Activated T-cell treated with anti-CD3 and anti-CD28 coated beads, Interleukin-2, amount 50 U/mL, for 72 hours (primary cell): ENCODE results near the gene COL21A1. TPM values are rescaled to one million over a fixed set of nuclear protein-coding genes. Genes with fewer than 3 reads are reported as not detected.

Source experiments
- ATAC-seq, 2 donors: fragments of 150-1000 bp; cut with Tn5 transposase; replicated peaks in 1 of 2; 2 replicates each; pipeline ENCODE4 v1.10.0; 2021; ENCODE audit warnings: moderate library complexity in 2 of 2, mild to moderate bottlenecking in 1 of 2
- DNase-seq, 2 donors: peaks; one replicate each; pipeline ENCODE4 v3.0.0; 2021 to 2022; ENCODE audit warnings: mixed read lengths in 1 of 2
- H3K27ac Mint-ChIP-seq: one replicate; pipeline ENCODE4 v1.8.0; 2022; ENCODE audit warnings: mild to moderate bottlenecking, moderate library complexity, mixed read lengths
- H3K27me3 Mint-ChIP-seq: one replicate; pipeline ENCODE4 v1.8.0; 2022; ENCODE audit warnings: low read depth, mixed read lengths
- H3K36me3 Mint-ChIP-seq, 2 donors: one replicate each; pipeline ENCODE4 v1.8.0; 2022; ENCODE audit warnings: mixed read lengths in 2 of 2, mild to moderate bottlenecking in 1 of 2; ENCODE audit not compliant: insufficient read depth in 2 of 2
- H3K4me1 Mint-ChIP-seq: one replicate; pipeline ENCODE4 v1.8.0; 2022; ENCODE audit warnings: low read depth, mixed read lengths
- H3K4me3 Mint-ChIP-seq, 2 donors: one replicate each; pipeline ENCODE4 v1.8.0; 2022; ENCODE audit warnings: mild to moderate bottlenecking in 2 of 2, mixed read lengths in 2 of 2, moderate library complexity in 2 of 2
- H3K9me3 Mint-ChIP-seq, 2 donors: one replicate each; pipeline ENCODE4 v1.8.0; 2022; ENCODE audit warnings: mixed read lengths in 2 of 2
- total RNA-seq, 2 donors: library from RNA; stranded (reverse); gene quantifications; one replicate each; pipeline ENCODE4 v1.2.3, GENCODE V29; 2022

The COL21A1 gene
- total RNA-seq, 2 donors from 2014 or later: not detected

DNA sequence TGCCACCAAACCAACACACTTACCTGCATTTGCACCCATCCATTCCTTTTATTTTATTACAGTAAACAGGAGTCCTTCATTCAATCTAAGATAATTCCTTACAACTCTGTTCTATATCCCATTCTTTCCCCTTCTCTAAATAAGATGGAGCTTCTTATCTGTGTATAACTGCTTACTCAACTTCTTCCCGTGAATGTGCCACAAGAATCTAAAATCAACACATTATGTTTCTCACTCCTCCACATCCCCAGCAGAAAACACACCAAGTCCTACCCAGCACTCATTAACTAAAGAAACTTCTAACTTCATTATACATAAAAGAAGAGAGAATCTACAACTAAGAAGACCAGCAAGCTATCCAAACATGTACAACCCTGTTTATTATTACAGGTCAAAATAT, 141.1 kb downstream of the COL21A1 start:
- Mint-ChIP-seq H3K27ac (no peak overlapping the region), H3K36me3 (peaks cover 0 to 2% of the 10 kb centered on the region in 2 donors), H3K9me3 (peaks cover 0 to 4% of the 10 kb centered on the region in 2 donors), H3K27me3 (no peaks in the 10 kb centered on the region), H3K4me1 (no peaks in the 10 kb centered on the region), H3K4me3 (no peak overlapping the region)
- ATAC-seq (no peak), DNase-seq (no peak)

DNA sequence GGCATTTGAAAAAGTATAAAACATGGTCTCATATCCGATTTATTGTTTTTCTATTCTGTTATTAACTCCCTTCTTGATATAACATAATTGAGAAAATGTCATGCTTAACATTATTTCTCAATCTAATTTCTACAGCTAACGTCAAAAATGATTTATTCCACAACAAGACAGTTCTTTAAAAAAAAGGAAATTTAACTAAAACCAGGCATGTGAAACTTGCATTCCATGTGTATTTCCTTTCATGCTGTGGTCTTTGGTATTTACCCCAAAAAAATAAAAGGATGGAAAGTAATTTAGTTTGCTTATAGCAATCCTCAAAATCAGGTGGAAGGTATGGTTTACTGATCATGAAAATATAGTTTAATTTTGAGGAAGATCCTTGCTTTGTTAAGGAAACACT, 142.8 kb downstream of the COL21A1 start:
- no peak for ATAC-seq
- peaks cover 4 to 6% of the 10 kb centered on the region in 2 donors for H3K9me3 Mint-ChIP-seq
- H3K27ac Mint-ChIP-seq: no peak overlapping the region
- no peak for DNase-seq
- no peaks in the 10 kb centered on the region for H3K4me1 Mint-ChIP-seq
- no peaks in the 10 kb centered on the region for H3K27me3 Mint-ChIP-seq
- peaks cover 0 to 2% of the 10 kb centered on the region in 2 donors for H3K36me3 Mint-ChIP-seq
- no peak overlapping the region for H3K4me3 Mint-ChIP-seq

- DNase-seq: no peak
- Mint-ChIP-seq H3K4me3 (no peak overlapping the region), H3K27me3 (no peaks in the 10 kb centered on the region), H3K9me3 (peaks cover 6 to 9% of the 10 kb centered on the region in 2 donors), H3K36me3 (peaks cover 0 to 2% of the 10 kb centered on the region in 2 donors), H3K27ac (no peak overlapping the region), H3K4me1 (no peaks in the 10 kb centered on the region)
- ATAC-seq: no peak
Measured at GRCh38 chr6:56102216-56102615, 145.2 kb downstream of the COL21A1 start.

DNA sequence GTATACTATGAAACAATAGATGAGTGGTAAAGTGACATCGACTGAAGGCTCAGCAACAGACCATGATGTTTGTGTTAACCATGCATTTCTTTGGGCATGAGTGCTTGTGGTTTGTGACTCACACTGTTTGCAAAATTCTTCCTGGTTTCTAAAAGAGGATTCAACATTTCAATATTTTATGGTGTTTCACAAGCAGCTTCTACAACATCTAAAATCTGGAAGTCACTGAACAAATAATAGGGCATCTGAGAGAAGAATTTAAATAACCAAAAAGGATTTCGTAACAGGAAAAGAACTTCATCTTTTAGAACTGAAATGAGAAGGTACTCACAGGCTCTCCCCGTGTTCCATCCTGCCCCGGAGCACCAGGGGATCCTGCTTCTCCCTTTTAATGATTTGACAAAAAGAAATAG, 146.2 kb downstream of the COL21A1 start:
- no peak for ATAC-seq
- no peak for DNase-seq
- no peaks in the 10 kb centered on the region for H3K4me1 Mint-ChIP-seq

GRCh38 chr6:56096946-56097621, 150.3 kb downstream of the COL21A1 start:
- H3K27me3 Mint-ChIP-seq: no peaks in the 10 kb centered on the region
- no peak for DNase-seq
- H3K9me3 Mint-ChIP-seq: peaks cover 10 to 22% of the 10 kb centered on the region in 2 donors
- H3K27ac Mint-ChIP-seq: no peak overlapping the region
- no peak for ATAC-seq
- no peaks in the 10 kb centered on the region for H3K4me1 Mint-ChIP-seq
- H3K4me3 Mint-ChIP-seq: no peak overlapping the region
- H3K36me3 Mint-ChIP-seq: no peaks in the 10 kb centered on the region

More for the DNA sequence above, 146.2 kb downstream of the COL21A1 start:
- no peaks in the 10 kb centered on the region for H3K36me3 Mint-ChIP-seq
- no peak overlapping the region for H3K27ac Mint-ChIP-seq
- peaks cover 4 to 9% of the 10 kb centered on the region in 2 donors for H3K9me3 Mint-ChIP-seq
- H3K4me3 Mint-ChIP-seq: no peak overlapping the region
- no peaks in the 10 kb centered on the region for H3K27me3 Mint-ChIP-seq

GRCh38 chr6:56096541-56096940, 150.8 kb downstream of the COL21A1 start:
- Mint-ChIP-seq H3K4me3 (no peak overlapping the region), H3K36me3 (no peaks in the 10 kb centered on the region), H3K27ac (no peak overlapping the region), H3K27me3 (no peaks in the 10 kb centered on the region), H3K9me3 (peaks cover 10 to 22% of the 10 kb centered on the region in 2 donors), H3K4me1 (no peaks in the 10 kb centered on the region)
- ATAC-seq (no peak), DNase-seq (no peak)

GRCh38 chr6:56093776-56094175, 153.6 kb downstream of the COL21A1 start:
- no peaks in the 10 kb centered on the region for H3K4me1 Mint-ChIP-seq
- DNase-seq (no peak), ATAC-seq (no peak)
- H3K4me3 Mint-ChIP-seq: no peak overlapping the region
- no peaks in the 10 kb centered on the region for H3K36me3 Mint-ChIP-seq
- no peaks in the 10 kb centered on the region for H3K27me3 Mint-ChIP-seq
- no peak overlapping the region for H3K27ac Mint-ChIP-seq
- H3K9me3 Mint-ChIP-seq: peaks cover 8 to 13% of the 10 kb centered on the region in 2 donors

DNA sequence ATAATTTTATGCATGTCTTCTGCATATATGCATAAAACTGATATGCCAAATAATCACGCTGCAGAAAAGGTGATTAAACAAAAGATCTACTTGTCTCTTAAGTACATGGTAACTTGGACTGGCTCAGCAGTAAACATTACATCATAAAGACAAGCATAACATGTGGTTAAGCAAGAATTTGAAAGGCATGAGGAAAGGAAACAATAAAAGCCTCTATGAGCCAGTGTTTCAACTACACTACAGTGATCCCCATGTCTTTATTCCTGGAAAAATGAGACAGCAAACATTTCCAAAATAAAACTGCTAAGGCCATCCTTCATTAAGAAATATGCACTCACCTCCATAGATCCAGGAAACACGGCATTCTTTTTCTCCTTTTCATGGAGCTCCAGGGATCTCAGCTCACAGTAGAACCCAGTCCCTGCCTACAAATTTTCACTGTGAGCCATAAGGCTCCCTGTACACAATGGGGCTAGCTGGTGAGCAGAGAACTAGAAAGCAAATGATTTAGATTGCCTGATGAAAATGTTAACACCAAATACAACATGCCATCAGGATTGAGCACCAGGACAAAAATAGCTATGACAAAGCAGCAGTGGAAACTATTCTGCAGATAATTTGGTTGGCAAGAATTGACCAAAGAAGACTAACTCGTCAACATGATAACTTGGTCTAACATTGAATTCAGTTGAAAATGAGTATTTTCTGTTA, 156.1 kb downstream of the COL21A1 start:
- no peaks in the 10 kb centered on the region for H3K36me3 Mint-ChIP-seq
- H3K4me1 Mint-ChIP-seq: no peaks in the 10 kb centered on the region
- DNase-seq: no peak
- no peak for ATAC-seq
- no peak overlapping the region for H3K27ac Mint-ChIP-seq
- no peaks in the 10 kb centered on the region for H3K27me3 Mint-ChIP-seq
- H3K9me3 Mint-ChIP-seq: peaks cover 8 to 17% of the 10 kb centered on the region in 2 donors
- H3K4me3 Mint-ChIP-seq: no peak overlapping the region

DNA sequence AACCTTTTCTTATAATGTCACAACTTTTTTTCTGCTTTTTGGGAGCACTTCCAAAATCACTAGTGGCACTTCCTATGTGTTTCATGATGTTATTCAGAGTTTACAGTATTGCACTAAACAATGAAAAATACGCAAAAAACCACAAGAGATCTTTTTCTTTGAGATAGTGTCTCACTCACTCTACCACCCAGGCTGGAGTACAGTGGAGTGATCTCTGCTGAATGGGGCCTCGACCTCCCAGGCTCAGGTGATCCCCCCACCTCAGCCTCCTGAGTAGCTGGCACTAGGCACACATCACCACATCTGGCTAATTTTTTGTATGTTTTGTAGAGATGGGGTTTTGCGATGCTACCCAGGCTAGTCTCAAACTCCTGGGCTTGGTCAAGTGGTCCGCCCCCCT, 158.7 kb downstream of the COL21A1 start:
- H3K9me3 Mint-ChIP-seq: peaks cover 5 to 8% of the 10 kb centered on the region in 2 donors
- DNase-seq: no peak
- H3K4me1 Mint-ChIP-seq: no peaks in the 10 kb centered on the region
- H3K27ac Mint-ChIP-seq: no peak overlapping the region
- H3K4me3 Mint-ChIP-seq: no peak overlapping the region
- H3K27me3 Mint-ChIP-seq: no peaks in the 10 kb centered on the region
- ATAC-seq: no peak
- no peaks in the 10 kb centered on the region for H3K36me3 Mint-ChIP-seq

DNA sequence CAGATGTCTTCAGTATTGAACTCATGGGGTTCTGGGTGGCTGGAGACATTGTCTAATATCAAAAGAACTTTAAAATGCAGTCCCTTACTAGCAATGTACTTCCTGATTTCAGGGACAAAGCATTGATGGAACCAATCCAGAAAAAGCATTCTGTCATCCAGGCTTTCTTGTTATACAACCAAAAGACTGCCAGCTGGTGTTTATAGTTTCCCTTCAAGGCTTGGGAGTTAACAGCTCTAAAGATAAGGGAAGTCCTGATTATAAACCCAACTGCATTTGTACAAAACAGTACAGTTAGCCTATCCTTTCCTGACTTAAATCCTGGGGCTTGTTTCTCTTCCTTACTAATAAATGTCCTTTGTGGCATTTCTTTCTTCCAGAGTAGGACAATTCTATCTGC, 160.0 kb downstream of the COL21A1 start:
- no peak for ATAC-seq
- Mint-ChIP-seq H3K9me3 (peaks cover 0 to 4% of the 10 kb centered on the region in 2 donors), H3K4me3 (no peak overlapping the region), H3K4me1 (no peaks in the 10 kb centered on the region), H3K27me3 (no peaks in the 10 kb centered on the region), H3K36me3 (no peaks in the 10 kb centered on the region), H3K27ac (no peak overlapping the region)
- no peak for DNase-seq

GRCh38 chr6:56079751-56080540, 167.4 kb downstream of the COL21A1 start:
- DNase-seq (no peak), ATAC-seq (no peak)
- H3K4me3 Mint-ChIP-seq: no peak overlapping the region
- H3K36me3 Mint-ChIP-seq: no peaks in the 10 kb centered on the region
- H3K27me3 Mint-ChIP-seq: no peaks in the 10 kb centered on the region
- H3K9me3 Mint-ChIP-seq: peaks cover 0 to 10% of the 10 kb centered on the region in 2 donors
- no peaks in the 10 kb centered on the region for H3K4me1 Mint-ChIP-seq
- no peak overlapping the region for H3K27ac Mint-ChIP-seq

- DNase-seq (no peak), ATAC-seq (no peak)
- H3K27ac Mint-ChIP-seq: no peak overlapping the region
- H3K4me3 Mint-ChIP-seq: no peak overlapping the region
- H3K36me3 Mint-ChIP-seq: no peaks in the 10 kb centered on the region
- H3K9me3 Mint-ChIP-seq: peaks cover 4 to 11% of the 10 kb centered on the region in 2 donors
- no peaks in the 10 kb centered on the region for H3K4me1 Mint-ChIP-seq
- H3K27me3 Mint-ChIP-seq: no peaks in the 10 kb centered on the region
Measured at GRCh38 chr6:56076033-56076432, 171.3 kb downstream of the COL21A1 start.

- Mint-ChIP-seq H3K4me3 (no peak overlapping the region), H3K9me3 (peaks cover 4 to 10% of the 10 kb centered on the region in 2 donors), H3K27me3 (no peaks in the 10 kb centered on the region), H3K27ac (no peak overlapping the region), H3K36me3 (no peaks in the 10 kb centered on the region), H3K4me1 (no peaks in the 10 kb centered on the region)
- DNase-seq: no peak
- no peak for ATAC-seq
Measured at GRCh38 chr6:56073761-56074160, 173.6 kb downstream of the COL21A1 start.
